Measurements from ENCODE around the gene PAMR1.

Gene PAMR1

GRCh38 chr11:35432464-35432863 lies 93.0 kb downstream of the PAMR1 start:
- no peak for TF ChIP-seq CTCF (conservative IDR thresholded peaks at IDR 0.05; ENCODE audit: low read length)
- DNase-seq (ENCODE audit: low read depth), result no peak
- no peak overlapping the region for H3K4me3 ChIP-seq (ENCODE audit: low read length)

- TF ChIP-seq CTCF (conservative IDR thresholded peaks at IDR 0.05; ENCODE audit: low read length), result no peak
- no peak overlapping the region for H3K4me3 ChIP-seq (ENCODE audit: low read length)
- peak; percentile 87 for DNase-seq (ENCODE audit: low read depth)
Observed at GRCh38 chr11:35427071-35427470, 98.3 kb downstream of the PAMR1 start.

GRCh38 chr11:35426351-35426750 lies 99.1 kb downstream of the PAMR1 start:
- no peak overlapping the region for H3K4me3 ChIP-seq (ENCODE audit: low read length)
- TF ChIP-seq CTCF (conservative IDR thresholded peaks at IDR 0.05; ENCODE audit: low read length), result no peak
- DNase-seq (ENCODE audit: low read depth), result no peak

- no peak overlapping the region for H3K4me3 ChIP-seq (ENCODE audit: low read length)
- no peak for DNase-seq (ENCODE audit: low read depth)
- no peak for TF ChIP-seq CTCF (conservative IDR thresholded peaks at IDR 0.05; ENCODE audit: low read length)
Observed at GRCh38 chr11:35425603-35426212, 99.7 kb downstream of the PAMR1 start.

GRCh38 chr11:35424157-35424940 lies 101.1 kb downstream of the PAMR1 start:
- DNase-seq (ENCODE audit: low read depth), result peak; percentile 90
- TF ChIP-seq CTCF (conservative IDR thresholded peaks at IDR 0.05; ENCODE audit: low read length), result no peak
- no peak overlapping the region for H3K4me3 ChIP-seq (ENCODE audit: low read length)

GRCh38 chr11:35420371-35420770 lies 105.0 kb downstream of the PAMR1 start:
- TF ChIP-seq CTCF (conservative IDR thresholded peaks at IDR 0.05; ENCODE audit: low read length), result no peak
- H3K4me3 ChIP-seq (ENCODE audit: low read length), result peak overlapping the region; percentile 0; the same call in 1 of the 2 replicates
- DNase-seq (ENCODE audit: low read depth), result no peak

- DNase-seq (ENCODE audit: low read depth), result no peak
- H3K4me3 ChIP-seq (ENCODE audit: low read length), result peak overlapping the region; percentile 56
- no peak for TF ChIP-seq CTCF (conservative IDR thresholded peaks at IDR 0.05; ENCODE audit: low read length)
Observed at GRCh38 chr11:35419830-35420333, 105.5 kb downstream of the PAMR1 start.

Data from AG10803 (cell line).